Parathyroid adenoma (tissue), 2 donors: Measurements from ENCODE around the gene SCN2A.

Experiments used
- H2AFZ ChIP-seq: fragments of 300-600 bp; sonication (generic); one replicate; pipeline ENCODE4 v1.7.0; 2017; ENCODE audit warnings: antibody characterized with exemption, mild to moderate bottlenecking
- H3K27ac ChIP-seq: fragments of 300-600 bp; sonication (generic); one replicate; pipeline ENCODE4 v1.7.0; 2017
- H3K27me3 ChIP-seq: fragments of 300-600 bp; sonication (generic); one replicate; pipeline ENCODE4 v1.7.0; 2017; ENCODE audit warnings: low read length; ENCODE audit not compliant: control insufficient read depth, insufficient read depth
- H3K36me3 ChIP-seq: fragments of 300-600 bp; sonication (generic); one replicate; pipeline ENCODE4 v1.7.0; 2017; ENCODE audit warnings: low read length; ENCODE audit not compliant: control insufficient read depth, insufficient read depth
- H3K4me1 ChIP-seq: fragments of 300-600 bp; sonication (generic); one replicate; pipeline ENCODE4 v1.7.0; 2017; ENCODE audit warnings: control low read depth
- H3K4me2 ChIP-seq: fragments of 300-600 bp; sonication (generic); one replicate; pipeline ENCODE4 v1.7.0; 2017; ENCODE audit warnings: low read length
- H3K4me3 ChIP-seq: fragments of 300-600 bp; sonication (generic); one replicate; pipeline ENCODE4 v1.7.0; 2017; ENCODE audit warnings: low read depth, low read length
- H3K79me2 ChIP-seq: fragments of 300-600 bp; sonication (generic); one replicate; pipeline ENCODE4 v1.7.0; 2017; ENCODE audit warnings: control low read depth
- H3K9ac ChIP-seq: fragments of 300-600 bp; sonication (generic); one replicate; pipeline ENCODE4 v1.7.0; 2017; ENCODE audit warnings: mild to moderate bottlenecking
- H3K9me3 ChIP-seq: fragments of 300-600 bp; sonication (generic); one replicate; pipeline ENCODE4 v1.7.0; 2017; ENCODE audit warnings: low read length; ENCODE audit not compliant: control insufficient read depth
- TF ChIP-seq, protein P1 (sequence below): fragments of 300-600 bp; sonication (generic); IDR thresholded peaks from one replicate; pipeline ENCODE4 v1.7.0; 2017; ENCODE audit warnings: antibody characterized with exemption, mild to moderate bottlenecking
- donor health status: primary hyperparathyroidism.

The SCN2A gene

DNA sequence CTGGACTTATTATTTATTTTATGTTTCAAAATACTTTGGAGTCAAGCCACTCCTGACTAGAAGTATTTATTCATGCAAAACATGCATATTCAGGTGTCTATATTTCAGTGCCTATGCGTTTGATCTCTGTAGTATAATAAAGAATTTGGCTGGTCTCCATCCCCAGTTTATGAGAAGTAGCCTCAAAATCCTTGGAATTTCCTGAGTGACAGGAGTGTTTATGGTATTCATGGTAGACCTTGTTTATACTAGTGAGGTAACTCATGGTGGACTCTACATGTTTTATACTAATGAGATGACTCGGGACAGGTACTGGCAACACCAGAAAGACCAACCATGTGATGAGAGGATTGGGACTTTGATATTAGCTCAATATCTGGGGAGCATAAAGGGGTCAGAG lies 186.3 kb downstream of the SCN2A start:
- no peaks in the 10 kb centered on the region for H3K27me3 ChIP-seq

DNA sequence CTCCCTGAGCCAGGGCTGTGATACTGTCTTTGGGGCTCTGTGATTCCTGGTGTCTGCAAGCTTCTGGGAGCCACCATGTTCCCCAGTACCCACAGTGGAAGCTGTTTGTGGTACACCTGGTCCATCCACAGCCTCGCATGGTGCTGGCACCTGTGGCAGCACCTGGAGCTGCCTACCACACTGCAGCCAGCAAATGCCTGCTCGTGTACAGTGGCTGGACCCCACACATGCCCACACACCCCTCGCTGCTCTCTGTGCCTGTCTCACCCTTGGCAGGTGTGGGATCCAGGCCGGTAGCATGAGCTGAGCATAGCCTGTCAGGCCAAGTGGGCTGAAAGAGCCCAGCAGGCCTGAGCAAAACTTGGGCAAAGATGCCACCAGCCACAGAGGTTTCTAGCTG lies 188.5 kb downstream of the SCN2A start:
- no peaks in the 10 kb centered on the region for H3K27me3 ChIP-seq
- H3K4me2 ChIP-seq = no peak overlapping the region
- H2AFZ ChIP-seq = no peak overlapping the region
- no peak overlapping the region for H3K27ac ChIP-seq
- TF ChIP-seq, protein P1, sequence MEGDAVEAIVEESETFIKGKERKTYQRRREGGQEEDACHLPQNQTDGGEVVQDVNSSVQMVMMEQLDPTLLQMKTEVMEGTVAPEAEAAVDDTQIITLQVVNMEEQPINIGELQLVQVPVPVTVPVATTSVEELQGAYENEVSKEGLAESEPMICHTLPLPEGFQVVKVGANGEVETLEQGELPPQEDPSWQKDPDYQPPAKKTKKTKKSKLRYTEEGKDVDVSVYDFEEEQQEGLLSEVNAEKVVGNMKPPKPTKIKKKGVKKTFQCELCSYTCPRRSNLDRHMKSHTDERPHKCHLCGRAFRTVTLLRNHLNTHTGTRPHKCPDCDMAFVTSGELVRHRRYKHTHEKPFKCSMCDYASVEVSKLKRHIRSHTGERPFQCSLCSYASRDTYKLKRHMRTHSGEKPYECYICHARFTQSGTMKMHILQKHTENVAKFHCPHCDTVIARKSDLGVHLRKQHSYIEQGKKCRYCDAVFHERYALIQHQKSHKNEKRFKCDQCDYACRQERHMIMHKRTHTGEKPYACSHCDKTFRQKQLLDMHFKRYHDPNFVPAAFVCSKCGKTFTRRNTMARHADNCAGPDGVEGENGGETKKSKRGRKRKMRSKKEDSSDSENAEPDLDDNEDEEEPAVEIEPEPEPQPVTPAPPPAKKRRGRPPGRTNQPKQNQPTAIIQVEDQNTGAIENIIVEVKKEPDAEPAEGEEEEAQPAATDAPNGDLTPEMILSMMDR = no peak
- no peak overlapping the region for H3K9ac ChIP-seq
- H3K36me3 ChIP-seq = no peaks in the 10 kb centered on the region
- no peaks in the 10 kb centered on the region for H3K79me2 ChIP-seq
- no peak overlapping the region for H3K4me3 ChIP-seq
- H3K9me3 ChIP-seq = no peaks in the 10 kb centered on the region
- H3K4me1 ChIP-seq = no peaks in the 10 kb centered on the region

More for the DNA sequence above, 186.3 kb downstream of the SCN2A start:
- Histone ChIP-seq H3K4me2 (no peak overlapping the region), H3K4me3 (no peak overlapping the region), H3K4me1 (no peaks in the 10 kb centered on the region), H3K27ac (no peak overlapping the region), H3K36me3 (no peaks in the 10 kb centered on the region), H3K9ac (no peak overlapping the region), H3K9me3 (no peaks in the 10 kb centered on the region), H3K79me2 (no peaks in the 10 kb centered on the region), H2AFZ (no peak overlapping the region)
- TF ChIP-seq, protein P1 = no peak

DNA sequence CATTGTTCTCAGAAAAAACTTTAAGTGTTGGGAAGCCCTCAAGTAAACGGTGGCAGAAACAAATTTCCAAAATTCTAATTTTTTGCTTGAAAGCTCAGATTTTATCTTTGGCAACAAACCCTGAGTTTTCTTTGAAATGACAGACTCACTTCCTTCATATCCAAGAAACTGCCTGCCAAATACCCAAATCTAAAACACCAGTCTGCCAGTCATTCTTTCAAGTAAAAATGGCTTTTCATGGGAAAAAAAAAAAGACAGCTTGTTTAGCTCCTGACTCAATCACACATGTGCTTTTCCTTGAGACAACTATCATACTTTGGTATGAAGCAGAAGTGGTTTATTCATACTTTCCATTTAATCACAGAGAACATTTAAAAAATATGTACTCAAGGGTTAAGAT lies 189.7 kb downstream of the SCN2A start:
- H3K27ac ChIP-seq = no peak overlapping the region
- H3K4me2 ChIP-seq = no peak overlapping the region
- no peaks in the 10 kb centered on the region for H3K27me3 ChIP-seq
- no peaks in the 10 kb centered on the region for H3K79me2 ChIP-seq
- TF ChIP-seq, protein P1 = no peak
- no peak overlapping the region for H2AFZ ChIP-seq
- no peak overlapping the region for H3K4me3 ChIP-seq
- H3K36me3 ChIP-seq = no peaks in the 10 kb centered on the region
- no peaks in the 10 kb centered on the region for H3K4me1 ChIP-seq
- H3K9me3 ChIP-seq = no peaks in the 10 kb centered on the region
- H3K9ac ChIP-seq = no peak overlapping the region

DNA sequence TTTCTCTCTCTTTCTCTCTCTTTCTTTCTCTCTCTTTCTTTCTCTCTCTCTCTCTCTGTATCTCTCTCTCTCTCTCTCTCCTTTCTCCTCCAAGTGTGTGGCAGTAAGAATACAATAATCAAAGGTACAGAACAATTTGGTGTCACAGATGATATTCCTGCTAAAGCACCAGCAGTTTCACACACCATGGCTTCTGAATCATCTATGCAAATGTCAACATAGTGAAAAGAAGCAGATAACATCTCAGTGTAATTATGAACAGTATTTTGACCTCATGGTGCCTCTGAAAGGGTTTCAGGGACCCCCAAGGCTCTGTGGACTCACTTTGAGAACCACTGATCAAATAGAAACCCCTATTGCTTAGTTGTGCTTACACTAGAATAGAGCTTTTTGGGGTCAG lies 191.8 kb downstream of the SCN2A start:
- no peak overlapping the region for H2AFZ ChIP-seq
- H3K9ac ChIP-seq = no peak overlapping the region
- no peaks in the 10 kb centered on the region for H3K4me1 ChIP-seq
- H3K4me3 ChIP-seq = no peak overlapping the region
- no peaks in the 10 kb centered on the region for H3K9me3 ChIP-seq
- no peaks in the 10 kb centered on the region for H3K27me3 ChIP-seq
- no peak overlapping the region for H3K4me2 ChIP-seq
- H3K36me3 ChIP-seq = no peaks in the 10 kb centered on the region
- H3K27ac ChIP-seq = no peak overlapping the region
- H3K79me2 ChIP-seq = no peaks in the 10 kb centered on the region
- TF ChIP-seq, protein P1 = no peak

DNA sequence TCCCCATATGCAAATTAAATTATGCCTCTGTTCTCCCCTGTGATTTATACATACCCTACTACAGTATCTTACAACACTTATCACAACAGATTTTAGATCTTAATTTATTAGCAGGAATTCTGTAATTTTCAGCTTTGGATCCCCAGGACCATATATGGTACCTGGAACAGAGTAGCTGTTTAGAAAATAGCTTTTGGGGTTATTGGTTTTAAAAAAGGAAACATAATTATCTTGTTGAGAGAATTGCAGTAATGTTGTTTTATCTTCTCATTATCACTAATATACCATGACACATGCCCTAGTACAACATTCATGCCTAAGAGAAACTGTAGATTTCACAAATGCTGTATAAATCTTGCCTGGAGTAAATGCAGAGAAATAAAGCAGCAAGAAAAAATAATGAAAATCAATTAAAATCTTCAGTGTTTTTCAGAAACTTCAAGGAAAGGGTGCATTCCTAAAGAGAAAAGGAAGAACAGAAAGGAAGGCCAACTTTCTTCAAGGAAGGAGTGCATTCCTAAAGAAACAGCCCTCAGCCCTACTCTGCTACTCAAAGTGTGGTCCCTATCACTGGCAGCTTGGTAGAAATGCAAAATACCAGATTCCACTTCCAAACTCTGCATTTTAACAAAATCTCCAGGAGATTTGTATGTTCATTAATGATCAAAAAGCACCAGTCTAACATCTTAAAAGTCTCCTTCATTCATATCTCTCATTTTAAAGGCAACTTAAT lies 193.2 kb downstream of the SCN2A start:
- no peak overlapping the region for H2AFZ ChIP-seq
- H3K4me3 ChIP-seq = no peak overlapping the region
- H3K79me2 ChIP-seq = no peaks in the 10 kb centered on the region
- no peak overlapping the region for H3K4me2 ChIP-seq
- H3K36me3 ChIP-seq = no peaks in the 10 kb centered on the region
- no peak overlapping the region for H3K27ac ChIP-seq
- no peaks in the 10 kb centered on the region for H3K4me1 ChIP-seq
- no peaks in the 10 kb centered on the region for H3K9me3 ChIP-seq
- no peaks in the 10 kb centered on the region for H3K27me3 ChIP-seq
- TF ChIP-seq, protein P1 = no peak
- no peak overlapping the region for H3K9ac ChIP-seq
